ENCODE data around the gene MCF2L.
"Not testable (repeated sequence)": the region's sequence is repeated elsewhere in the genome, so short reads cannot be mapped to it uniquely, and the experiment has no call there.

The MCF2L gene

DNA sequence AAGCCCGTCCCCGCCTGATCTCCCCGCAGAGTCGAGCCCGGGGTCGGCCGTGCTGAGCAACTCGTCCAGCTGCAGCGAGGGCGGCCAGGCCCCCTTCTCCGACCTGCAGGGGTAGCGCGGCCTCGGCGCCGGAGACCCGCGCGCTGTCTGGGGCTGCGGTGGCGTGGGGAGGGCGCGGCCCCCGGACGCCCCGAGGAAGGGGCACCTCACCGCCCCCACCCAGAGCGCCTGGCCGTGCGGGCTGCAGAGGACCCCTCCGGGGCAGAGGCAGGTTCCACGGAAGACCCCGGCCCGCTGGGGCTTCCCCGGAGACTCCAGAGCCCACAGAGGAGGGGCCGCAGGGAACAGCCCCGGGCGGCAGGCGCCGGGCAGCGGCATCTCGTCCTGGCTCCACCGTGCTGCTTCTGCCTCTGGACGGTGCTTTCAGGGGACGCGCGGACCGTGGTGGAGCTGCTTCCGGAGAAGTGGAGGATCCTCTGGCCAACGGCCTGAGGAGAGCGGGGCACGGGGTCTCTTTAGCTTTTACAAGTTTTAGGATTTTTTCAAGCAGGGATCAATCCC is 127.8 kb downstream of the MCF2L start:
- DNase-seq (ENCODE audit: low read depth), result no peak

DNA sequence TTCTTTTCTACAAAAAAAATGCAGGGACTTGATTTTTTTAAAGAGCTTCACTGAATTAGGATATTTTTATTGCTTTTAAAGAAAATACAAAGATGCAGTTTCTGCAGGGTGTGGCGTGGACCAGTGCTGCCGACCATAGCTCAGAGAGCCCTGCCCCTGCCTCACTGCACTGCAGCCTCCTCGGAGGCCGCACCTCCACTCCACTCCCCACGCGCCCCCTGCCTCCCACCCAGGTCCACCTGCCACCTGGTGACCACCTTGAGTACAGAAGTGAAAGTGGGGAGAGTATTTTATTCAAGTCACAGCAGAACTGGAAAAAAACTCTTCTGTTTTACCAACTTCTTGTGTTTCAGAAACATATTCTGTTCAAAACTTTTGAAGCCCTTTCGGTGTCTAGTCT is 128.6 kb downstream of the MCF2L start:
- DNase-seq (ENCODE audit: low read depth), result no peak

DNA sequence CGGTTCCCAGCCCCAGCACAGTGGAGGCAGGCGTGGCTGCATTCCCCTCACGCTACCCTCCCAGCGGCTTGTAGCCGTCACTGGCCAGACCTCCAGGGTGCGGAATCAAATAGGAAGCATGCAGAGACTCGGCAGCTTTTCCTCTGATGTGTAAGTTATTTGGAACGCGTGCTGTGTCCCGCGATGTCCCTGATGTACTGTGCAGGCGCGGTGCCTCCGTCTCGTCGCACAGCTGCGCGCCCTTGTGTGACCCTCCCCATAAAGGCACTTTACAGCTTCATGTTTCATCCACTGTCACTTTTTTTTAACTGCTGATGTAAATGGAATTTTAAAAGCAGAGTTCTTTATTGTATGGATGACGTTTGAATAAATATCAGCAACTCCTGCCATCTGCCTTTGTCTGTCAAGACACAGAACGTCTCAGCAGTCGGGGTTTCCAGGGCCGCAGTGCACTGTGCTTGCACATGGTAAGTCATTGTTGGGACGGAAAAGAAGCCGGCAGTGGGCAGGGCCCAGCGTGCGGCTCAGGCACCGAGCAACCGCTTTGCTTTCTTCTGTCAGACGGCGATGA is 129.2 kb downstream of the MCF2L start:
- DNase-seq (ENCODE audit: low read depth), result no peak

DNA sequence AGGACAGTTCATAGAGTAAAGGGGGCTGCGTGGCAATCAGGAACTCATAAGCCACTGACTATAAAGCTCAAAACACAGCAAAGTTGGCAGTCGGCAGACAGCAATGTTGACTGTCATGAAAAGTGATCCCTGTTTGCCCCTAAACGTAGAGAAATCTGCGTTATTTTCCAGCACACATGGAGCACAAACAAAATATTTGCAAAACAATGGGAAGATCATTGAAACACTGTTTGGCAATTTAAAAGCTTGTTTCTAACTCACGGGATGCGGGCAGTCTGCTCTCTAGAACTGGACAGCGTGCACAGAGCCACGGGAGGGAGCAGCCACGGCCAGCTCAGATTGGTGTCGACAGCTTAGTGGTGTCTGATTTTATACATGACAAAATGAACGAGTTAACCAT is 130.1 kb downstream of the MCF2L start:
- no peak for DNase-seq (ENCODE audit: low read depth)

DNA sequence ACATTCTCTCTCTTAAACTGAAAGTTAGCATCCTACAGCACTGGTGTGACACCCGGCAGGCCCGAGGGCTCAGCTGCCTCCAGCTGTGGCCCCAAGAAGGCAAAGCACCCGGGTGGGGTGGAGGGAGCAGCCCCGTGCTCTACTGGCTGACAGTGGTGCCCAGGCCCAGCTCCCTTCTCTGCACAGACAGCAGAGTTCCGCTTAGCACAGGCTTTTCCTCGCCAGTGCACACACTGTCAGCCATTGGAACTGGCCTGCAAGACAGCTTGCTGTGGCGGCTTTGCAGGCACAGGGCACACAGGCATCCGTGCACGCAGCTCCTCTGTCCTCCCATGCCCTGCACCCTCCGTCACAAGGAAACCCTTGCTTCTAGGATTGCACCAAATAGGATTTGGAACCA is 133.3 kb downstream of the MCF2L start:
- DNase-seq (ENCODE audit: low read depth), result not testable (repeated sequence)

DNA sequence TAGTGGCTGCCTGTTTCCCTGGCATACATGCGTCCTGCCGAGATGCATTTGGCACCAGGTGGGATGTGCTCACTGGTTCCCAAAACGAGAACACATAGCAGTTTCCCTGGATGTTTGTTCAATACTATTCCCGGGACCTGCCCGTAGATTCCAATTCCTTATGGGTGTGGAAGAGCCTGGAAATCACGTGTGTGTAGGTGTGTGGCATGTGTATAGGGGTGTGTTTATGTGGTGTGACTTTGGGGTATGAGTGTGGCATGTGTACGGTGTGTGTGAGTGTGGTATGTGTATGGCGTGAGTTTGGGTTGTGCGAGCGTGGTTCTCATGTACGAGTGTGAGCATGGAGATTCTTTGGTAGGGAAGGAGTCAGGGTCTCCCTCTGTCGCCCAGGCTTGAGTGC is 133.7 kb downstream of the MCF2L start:
- no peak for DNase-seq (ENCODE audit: low read depth)

DNA sequence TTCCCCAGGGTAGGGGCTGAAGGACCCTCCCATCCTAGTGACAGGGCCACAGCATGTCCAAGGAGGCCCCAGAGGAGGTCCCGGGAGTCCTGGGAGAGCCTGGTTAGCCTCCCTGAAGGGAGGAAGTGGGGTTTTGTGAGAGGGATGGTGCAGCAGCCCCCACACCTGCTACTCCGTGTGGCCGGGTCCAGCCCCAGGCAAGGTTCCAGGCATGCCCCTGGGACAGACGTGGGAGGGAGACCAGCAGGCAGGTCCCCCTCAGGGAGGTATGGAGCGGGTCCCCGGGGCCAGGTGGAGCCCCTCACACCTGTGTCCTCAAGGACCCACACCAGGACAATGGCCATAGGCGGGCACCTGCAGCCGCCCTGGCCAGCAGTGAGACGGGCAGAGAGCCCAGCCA is 134.6 kb downstream of the MCF2L start:
- no peak for DNase-seq (ENCODE audit: low read depth)

DNA sequence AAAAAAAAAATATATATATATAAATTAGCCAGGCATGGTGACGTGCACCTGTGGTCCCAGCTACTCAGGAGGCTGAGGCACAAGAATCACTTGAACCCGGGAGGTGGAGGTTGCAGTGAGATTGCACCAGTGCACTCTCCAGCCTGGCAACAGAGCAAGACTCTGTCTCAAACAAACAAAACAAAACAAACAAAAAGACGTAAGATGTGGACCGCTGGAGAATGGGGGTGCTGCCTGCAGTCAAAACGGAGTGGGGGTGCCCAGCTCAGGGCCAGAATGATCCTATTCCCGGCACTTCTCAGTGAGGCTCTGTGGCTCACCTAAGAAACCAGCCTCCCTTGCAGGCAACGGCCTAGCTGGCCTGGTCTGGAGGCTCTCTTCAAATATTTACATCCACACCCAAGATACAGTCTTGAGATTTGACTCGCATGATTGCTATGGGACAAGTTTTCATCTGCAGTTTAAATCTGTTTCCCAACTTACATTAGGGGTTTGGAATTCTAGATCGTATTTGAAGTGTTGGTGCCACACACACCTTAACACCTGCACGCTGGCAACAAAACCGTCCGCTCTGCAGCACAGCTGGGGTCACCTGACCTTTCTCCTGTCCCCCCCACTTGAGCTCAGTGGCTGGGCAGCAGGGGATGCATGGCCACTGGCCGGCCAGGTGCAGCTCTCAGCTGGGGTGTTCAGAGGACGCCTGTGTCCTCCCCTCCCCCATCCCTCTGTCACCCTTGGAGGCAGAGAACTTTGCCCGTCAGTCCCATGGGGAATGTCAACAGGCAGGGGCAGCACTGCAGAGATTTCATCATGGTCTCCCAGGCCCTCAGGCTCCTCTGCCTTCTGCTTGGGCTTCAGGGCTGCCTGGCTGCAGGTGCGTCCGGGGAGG is 136.3 kb downstream of the MCF2L start, which contains the start of gene F7:
TSS of gene F7 (plus strand) at position 760 of the 889 bp plus-strand sequence. CDS start at position 811, 51 bp downstream.
- no peak for DNase-seq (ENCODE audit: low read depth)

DNA sequence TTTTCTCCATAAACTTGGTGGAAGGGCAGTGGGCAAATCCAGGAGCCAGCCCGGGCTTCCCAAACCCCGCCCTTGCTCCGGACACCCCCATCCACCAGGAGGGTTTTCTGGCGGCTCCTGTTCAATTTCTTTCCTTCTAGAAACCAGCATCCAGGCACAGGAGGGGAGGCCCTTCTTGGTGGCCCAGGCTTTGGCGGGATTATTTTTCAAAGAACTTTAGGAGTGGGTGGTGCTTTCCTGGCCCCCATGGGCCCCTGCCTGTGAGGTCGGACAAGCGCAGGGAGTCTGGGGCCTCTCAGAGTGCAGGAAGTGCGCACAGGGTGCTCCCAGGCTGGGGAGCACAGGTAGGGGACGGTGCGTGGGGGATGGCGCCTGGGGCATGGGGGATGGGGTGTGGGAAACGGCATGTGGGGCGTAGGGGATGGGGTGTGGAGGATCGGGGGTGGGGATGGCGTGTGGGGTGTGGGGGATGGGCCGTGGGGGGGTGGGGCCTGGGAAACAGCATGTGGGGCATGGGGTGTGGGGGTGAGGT is 137.0 kb downstream of the MCF2L start:
- DNase-seq (ENCODE audit: low read depth), result no peak

DNA sequence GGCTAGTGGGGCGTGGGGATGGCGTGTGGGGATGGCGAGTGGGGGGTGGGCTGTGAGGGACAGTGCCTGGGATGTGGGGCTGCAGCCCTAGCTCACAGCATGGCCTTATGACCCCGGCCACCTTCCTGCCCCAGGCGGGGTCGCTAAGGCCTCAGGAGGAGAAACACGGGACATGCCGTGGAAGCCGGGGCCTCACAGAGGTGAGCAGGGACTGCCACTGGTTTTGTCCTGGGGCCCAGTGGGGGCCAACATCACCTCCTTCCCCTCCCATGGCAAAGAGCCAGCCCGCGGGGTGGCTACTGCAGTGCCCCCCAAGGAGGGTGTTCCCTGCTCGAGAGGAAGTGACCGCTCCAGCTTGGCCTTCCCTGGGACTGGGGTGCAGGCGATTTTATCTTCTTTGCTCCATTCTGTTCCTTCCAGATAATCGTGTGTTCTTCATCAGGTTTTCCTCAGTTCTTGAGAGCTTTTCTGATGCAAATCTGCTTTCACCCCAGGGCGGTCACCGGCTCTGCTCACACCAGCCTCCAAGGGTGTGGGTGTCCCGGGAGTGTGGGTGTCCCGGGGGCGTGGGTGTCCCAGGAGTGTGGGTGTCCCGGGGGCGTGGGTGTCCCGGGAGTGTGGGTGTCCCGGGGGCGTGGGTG is 137.8 kb downstream of the MCF2L start:
- no peak for DNase-seq (ENCODE audit: low read depth)

DNA sequence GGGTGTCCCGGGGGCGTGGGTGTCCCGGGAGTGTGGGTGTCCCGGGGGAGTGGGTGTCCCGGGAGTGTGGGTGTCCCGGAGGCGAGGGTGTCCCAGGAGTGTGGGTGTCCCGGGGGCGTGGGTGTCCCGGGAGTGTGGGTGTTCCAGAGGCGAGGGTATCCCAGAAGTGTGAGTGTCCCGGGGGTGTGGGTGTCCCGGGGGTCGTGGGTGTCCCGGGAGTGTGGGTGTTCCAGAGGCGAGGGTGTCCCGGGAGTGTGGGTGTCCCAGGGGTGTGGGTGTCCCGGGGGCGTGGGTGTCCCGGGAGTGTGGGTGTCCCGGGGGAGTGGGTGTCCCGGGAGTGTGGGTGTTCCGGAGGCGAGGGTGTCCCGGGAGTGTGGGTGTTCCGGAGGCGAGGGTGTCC is 139.5 kb downstream of the MCF2L start:
- not testable (repeated sequence) for DNase-seq (ENCODE audit: low read depth)

DNA sequence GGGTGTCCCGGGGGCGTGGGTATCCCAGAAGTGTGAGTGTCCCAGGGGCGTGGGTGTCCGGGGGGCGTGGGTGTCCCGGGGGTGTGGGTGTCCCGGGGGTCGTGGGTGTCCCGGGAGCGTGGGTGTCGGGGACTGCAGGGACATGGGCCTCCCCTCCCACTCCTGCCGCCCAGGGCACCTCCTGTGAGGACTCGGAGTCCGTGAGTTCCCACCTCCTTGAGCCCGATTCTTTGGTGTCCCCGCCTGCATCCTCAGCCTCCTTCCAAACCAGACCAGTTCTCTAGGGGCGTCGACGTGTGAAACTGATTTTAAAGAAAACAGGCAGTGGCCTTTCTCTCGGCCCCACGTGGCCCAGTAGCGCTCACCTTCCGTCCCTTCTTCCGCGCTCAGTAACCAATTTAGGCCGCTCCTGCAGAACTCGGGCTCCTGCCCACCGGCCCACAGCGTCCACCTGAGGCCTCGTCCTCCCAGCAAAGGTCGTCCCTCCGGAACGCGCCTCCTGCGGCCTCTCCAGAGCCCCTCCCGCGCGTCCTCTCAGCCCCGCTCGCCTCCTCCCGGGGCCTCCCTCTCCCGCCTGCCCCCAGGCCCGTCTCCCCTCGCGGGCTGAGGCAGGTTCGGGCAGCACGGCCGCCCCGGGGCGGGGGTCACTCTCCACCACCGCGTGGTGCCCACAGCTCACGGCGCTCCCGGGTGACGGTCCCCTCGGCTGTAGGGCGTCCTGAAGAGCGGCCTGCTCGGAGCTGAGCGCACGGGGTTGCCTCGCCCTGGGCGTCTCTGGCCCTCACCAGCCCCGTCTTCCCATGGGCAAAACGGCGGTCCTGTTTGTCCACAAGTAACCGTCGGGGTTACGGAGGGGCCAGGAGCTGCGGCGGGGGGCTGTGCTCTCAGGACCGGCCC is 140.4 kb downstream of the MCF2L start:
- DNase-seq (ENCODE audit: low read depth), result no peak

DNA sequence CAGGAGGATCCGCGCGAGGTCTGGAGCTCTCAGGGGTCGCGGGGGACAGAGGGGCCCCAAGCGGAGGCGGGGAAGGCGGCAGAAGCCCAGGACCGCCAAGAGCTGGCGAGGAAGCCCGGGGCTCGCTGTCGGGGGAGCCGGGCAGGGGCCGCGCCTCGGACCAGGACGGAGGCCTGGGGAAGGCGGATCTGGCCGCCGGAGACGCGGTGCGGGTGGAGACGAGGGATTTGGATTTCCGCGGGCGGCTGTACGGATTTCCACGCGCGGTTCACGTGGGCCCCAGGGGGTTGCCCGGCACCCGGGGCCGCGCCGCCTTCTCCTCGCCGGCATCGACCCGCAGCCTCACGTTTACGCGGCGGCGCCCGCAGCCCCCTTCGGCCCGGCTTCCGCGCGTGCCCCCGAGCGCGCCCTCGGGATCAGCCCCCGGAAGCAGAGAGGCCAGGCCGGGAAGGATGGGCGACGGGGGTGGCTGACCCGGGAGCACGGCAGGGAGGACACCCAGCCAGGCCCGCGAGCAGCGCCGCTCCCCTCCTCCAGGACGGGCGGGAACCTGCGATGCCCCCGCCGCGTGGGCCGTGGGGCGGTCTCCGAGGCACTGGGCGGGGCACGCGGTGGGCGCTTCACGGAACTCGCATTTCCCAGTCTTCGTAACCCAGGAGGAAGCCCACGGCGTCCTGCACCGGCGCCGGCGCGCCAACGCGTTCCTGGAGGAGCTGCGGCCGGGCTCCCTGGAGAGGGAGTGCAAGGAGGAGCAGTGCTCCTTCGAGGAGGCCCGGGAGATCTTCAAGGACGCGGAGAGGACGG is 141.2 kb downstream of the MCF2L start:
- no peak for DNase-seq (ENCODE audit: low read depth)

DNA sequence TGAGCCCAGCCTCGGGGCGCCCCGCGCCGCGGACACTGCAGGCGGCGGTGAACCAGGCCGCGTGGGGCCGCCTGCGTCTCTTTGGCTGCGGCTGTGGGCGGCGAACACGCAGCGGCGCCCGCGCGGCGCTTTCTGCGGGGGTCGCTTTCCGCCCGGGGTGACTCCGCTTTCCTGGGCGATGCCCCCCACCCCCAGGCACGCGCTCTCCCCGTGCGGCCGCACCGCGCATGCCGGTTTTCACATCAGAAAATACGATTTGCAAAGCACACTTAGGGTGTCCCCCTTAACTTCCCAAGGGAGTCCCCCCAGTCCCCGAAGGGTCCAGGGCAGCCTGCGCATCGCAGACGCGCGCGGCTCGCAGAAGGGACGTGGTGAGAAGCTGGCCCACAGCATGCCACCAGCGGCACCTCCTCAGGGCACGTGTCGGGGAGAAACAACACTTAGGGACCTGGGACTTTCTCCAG is 141.9 kb downstream of the MCF2L start:
- DNase-seq (ENCODE audit: low read depth), result no peak

DNA sequence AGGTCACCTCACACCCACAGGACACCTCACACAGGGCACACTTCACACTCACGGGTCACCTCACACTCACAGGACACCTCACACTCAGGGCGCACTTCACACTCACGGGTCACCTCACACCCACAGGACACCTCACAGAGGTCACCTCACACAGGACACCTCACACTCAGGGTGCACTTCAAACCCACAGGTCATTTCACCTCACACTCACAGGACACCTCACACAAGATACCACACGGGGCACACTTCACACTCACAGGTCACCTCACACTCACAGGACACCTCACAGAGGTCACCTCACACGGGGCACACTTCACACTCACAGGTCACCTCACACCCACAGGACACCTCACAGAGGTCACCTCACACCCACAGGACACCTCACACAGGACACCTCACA is 142.8 kb downstream of the MCF2L start:
- not testable (repeated sequence) for DNase-seq (ENCODE audit: low read depth)

DNA sequence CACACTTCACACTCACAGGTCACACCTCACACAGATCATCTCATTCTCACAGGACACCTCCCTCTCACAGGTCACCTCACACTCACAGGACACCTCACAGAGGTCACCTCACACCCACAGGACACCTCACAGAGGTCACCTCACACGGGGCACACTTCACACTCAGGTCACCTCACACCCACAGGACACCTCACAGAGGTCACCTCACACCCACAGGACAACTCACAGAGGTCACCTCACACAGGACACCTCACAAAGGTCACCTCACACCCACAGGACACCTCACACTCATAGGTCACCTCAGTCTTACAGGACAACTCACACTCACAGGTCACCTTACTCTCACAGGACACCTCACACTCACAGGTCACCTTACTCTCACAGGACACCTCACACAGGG is 143.5 kb downstream of the MCF2L start:
- DNase-seq (ENCODE audit: low read depth), result not testable (repeated sequence)

DNA sequence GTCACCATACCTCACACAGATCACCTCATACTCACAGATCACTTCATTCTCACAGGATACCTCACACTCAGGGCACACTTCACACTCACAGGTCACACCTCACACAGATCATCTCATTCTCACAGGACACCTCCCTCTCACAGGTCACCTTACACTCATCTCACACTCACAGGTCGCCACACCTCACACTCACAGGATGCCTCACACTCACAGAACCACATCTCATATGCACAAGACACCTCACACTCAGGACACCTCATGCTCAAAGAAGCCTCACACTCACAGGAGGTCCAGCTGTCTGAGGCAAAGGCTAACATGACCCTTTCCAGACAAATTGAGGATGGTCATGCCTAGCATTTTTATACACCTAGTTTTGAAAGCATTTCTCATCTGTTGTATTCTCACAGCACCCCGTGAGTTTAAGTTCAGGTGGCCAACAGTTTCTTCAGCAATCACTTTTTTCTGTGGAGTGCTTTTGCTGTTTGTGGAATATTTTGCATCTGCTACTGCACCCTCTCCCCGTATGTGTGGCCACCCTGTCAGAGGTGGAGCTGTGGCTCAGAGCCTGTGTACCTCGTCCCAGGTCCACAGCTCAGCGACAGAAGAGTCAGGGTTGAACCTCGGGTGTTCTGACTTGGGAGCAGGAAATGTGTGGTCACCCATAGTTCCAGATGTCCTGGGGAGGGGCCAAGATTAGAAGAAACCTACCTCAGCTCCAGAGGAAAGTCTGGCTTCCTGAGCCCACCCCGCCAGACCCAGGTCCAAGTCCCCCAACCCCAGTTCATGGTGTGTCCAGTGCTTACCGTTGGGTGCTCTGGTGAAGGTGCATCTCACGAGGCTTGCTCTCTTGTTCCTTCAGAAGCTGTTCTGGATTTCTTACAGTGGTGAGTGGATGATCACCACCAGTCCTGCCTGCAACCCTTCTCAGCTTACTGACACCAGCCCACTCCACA is 144.2 kb downstream of the MCF2L start:
- DNase-seq (ENCODE audit: low read depth), result no peak

DNA sequence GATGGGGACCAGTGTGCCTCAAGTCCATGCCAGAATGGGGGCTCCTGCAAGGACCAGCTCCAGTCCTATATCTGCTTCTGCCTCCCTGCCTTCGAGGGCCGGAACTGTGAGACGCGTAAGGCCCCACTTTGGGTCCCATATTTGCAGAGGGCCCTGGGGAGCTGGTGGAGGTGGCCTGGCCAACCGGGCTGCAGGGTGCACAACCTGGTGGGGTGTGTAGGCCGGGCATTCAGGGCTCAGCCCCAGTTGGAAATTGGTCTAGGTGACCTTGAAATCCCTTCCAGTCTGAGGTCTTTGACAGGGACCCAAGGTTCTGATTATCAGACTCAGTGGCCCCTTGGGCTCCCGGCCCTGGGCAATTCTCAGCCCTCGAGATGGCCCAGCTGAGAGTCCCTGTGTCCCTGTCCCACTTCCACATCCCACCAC is 144.8 kb downstream of the MCF2L start:
- DNase-seq (ENCODE audit: low read depth), result no peak

Measured in non-pigmented ciliary epithelial cell (primary cell).